Lung microvascular endothelial cell (primary cell): ENCODE measurements around the gene PRDM5. TPM values are rescaled to one million over a fixed set of nuclear protein-coding genes. Genes with fewer than 3 reads are reported as not detected.
A peak's percentile ranks its signal among the peaks of the same experiment; 100 is the strongest.

Experiments
- DNase-seq, 2 donors: peaks; one replicate each; pipeline versions ENCODE4 v3.0.0 to v3.0.0-alpha.2; 2010; ENCODE audit warnings: low read depth in 2 of 2
- total RNA-seq: library from RNA; depleted of rRNA; stranded (reverse); fragments of >200 nt; gene quantifications from 2 replicates; pipeline ENCODE4 v1.2.1, GENCODE V29; 2014

The PRDM5 gene
- total RNA-seq, 1 donor from 2014 or later: 6.2 TPM

DNA sequence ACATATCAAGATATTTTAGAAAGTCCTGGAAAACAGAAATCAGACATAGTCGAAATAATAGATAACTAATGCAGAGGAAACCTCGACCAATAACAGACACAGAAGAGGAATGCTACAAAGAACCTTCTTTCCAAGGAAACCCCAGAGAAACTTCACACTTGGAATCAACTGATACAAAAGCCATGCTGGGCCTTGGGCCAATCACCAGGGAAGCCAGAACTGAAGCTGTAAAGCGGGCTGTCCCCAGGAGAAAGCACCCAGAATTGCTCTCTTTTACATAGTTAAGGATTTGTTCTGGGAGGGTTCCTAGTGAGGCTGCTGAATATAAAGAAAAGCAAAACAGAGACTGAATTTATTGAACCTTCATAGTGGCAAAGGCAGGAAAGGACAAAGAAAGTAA lies 100.5 kb downstream of the PRDM5 start:
- no peak for DNase-seq

- DNase-seq: no peak
These were observed 101.5 kb downstream of the PRDM5 start for GRCh38 chr4:120821029-120821428.

DNA sequence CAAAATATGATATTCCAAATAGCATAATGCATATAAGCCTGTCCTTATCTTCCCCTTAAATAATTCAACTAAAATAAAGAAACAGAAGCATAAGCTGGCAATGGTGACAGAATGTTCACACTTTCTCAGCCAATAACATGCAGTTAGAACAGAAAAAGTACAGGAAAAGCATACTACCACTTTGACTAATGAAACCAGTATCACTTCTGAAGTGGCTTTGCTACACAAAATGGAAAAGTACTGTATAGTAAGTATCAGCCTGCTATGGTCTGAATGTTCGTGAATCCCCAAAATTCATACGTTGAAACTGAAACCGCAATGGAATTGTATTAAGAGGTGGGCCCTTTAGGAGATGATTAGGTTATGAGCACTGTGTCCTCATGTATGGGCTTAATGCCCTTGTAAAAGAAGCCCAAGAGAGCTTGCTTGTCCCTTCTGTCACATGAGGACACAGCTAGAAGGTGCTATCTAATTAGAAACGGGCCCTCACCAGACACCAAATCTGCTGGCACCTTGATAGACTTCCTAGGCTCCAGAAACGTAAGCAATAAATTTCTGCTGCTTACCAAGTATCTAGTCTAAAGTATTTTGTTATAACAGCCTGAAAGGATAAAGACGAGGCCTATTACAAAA lies 102.6 kb downstream of the PRDM5 start:
- no peak for DNase-seq

- peak in 1 of 2 donors; percentile 20 for DNase-seq
These were observed 106.1 kb downstream of the PRDM5 start for GRCh38 chr4:120816296-120816965.

DNA sequence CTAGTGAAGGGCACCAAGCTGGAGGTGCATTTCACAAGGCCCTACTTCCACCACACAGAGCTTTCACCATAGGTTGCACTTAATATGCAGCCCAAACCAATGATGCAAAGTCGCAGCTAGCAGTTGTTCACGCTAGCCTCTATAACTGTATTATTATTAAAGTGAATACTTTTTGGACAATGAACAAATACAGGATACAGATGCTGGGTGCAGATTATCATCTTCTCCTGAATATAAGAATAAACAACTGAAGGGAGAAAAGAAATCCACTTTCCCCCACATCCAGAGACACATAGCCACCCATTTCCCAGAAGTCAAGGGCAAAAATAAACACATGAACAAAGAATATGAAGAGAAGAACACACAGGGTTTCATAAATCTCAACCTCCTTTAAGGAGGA lies 107.2 kb downstream of the PRDM5 start:
- DNase-seq: peak in 1 of 2 donors; percentile 54

DNA sequence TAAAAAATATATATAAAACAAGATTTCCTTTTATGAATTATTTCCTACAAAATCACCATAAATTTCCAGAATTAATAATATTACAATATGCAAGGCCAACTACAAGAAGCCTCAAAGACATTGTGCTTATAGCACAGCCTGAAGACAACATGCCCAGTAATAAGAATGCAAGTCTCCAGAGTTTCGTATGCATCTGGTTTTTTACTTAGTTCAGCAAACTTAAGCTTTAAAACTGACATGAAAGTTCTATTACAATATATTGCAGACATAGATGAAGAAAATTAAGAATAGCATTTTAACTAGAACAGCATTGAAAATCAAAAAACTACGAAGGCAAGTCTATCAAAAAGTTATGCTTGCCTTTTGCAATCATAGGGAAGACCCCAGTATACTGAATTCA lies 107.6 kb downstream of the PRDM5 start:
- DNase-seq: no peak

DNA sequence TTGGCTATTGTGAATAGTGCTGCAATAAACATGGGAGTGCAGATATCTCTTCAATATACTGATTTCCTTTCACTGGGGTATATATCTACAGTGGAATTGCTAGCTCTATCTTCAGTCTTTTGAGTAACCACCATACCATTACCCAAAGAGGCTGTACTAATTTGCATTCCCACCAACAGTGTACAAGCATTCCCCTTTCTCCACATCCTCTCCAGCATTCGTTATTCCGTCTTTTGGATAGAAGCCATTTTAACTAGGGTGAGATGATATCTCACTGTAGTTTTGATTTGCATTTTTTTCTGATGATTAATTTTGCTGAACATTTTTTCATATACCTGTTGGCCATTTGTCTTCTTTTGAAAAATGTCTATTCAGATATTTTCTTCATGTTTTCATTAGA lies 110.3 kb downstream of the PRDM5 start:
- DNase-seq: no peak

DNA sequence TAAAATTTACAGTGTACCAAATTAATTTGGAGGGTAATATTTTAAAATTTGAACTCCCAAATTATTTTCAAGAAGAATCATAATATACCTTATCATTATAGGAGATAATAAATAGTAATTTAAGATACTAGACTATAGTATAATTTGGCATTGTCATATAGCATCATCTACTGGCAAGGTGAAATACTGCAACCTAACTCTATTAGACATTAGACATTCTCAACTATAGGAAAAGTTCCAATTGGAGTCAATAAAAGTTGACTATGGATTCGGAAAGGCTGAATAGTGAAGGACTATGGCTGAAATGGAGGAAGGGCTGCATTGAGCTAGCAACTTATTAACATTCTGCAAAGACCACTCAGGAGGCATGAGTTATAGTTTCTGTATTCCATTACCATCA lies 113.0 kb downstream of the PRDM5 start:
- no peak for DNase-seq

- no peak for DNase-seq
These were observed 113.9 kb downstream of the PRDM5 start for GRCh38 chr4:120808475-120809141.

DNA sequence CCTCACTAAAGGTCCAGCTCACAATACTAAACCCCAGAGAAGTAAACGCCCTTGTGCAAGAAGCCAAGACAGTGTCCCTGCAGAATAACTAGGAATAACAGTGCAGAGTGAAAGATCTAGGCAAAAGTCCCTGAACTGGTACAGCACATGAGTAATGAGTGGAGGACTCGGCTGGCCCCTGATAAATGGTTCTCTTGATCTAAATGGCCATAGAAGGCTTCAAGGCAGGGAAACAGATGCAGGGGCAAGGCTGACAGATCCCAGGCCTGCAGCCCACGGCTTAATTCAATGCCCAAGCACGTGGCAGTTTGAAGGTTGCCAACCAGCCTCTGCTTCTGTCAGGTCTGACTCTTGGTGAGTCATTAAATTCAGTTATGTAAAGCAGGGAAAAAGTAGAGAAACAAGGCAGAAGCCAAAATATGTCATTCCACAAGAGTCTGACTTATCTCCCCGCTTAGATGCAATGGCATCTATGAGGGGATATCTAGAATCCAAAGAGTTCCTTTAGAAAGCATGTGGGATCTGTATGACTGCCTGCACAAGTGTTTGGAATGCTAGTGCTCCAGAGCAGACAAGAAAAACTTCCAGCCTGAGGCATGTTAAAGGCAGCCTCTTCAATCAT lies 121.3 kb downstream of the PRDM5 start:
- DNase-seq: no peak

GRCh38 chr4:120798570-120798969 lies 124.0 kb downstream of the PRDM5 start:
- DNase-seq: no peak

GRCh38 chr4:120796271-120796670 lies 126.3 kb downstream of the PRDM5 start:
- DNase-seq: no peak

DNA sequence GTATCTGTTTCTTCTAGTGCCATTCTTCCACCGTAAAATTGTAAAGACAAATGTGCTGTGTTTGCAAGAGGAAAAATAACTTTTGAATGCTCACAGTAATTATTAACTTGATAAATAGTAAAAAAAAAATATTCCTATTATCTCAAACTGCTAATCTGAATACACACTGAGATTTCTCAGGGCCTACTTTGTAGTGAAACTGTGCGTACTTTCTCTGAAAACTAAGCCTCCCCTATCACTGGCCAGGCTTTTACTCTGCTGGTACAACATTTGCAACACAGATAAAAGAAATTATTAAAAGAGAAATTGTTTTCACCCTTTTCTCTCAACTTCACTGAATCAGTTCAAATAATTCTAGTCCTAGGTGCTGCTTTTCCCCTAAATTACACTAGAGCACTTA lies 137.3 kb downstream of the PRDM5 start:
- no peak for DNase-seq

DNA sequence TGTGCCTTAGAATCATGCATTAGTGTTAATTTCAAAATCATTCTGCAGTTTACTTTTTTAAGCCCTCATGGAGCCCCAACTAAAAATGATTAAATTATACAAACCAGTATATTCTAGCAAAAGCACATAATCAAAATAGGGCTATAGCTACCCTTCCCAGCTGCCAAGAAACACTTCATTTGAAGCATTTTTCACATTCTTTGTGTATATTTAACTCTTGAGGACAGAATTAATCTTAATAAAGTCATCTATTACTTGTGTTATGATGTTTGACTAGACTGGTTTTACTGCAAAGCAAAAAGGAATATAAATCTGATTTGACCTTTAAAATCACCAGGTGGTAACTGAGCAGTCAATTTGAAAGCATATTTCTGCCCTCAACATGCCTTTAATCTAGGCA lies 145.1 kb downstream of the PRDM5 start:
- no peak for DNase-seq

DNA sequence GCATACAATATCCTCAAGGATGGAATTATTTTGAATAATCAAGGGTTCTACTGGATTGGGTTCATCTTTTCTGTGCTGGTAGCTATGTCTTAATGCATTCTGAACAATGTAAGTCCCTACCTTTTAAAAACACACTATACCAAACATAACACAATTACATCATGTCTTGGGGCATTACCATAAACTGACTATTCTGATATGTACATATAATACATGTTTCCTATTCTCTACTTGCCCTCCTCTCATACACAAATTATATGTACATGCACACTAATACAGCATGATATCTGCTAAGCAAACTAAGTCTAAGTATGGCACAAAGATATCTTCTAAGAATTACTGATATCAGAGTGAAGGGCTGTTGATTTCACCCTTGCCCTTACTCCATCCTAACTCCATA lies 147.1 kb downstream of the PRDM5 start:
- DNase-seq: no peak

GRCh38 chr4:120773641-120774040 lies 148.9 kb downstream of the PRDM5 start:
- DNase-seq: no peak

- no peak for DNase-seq
These were observed 150.6 kb downstream of the PRDM5 start for GRCh38 chr4:120771907-120772306.

DNA sequence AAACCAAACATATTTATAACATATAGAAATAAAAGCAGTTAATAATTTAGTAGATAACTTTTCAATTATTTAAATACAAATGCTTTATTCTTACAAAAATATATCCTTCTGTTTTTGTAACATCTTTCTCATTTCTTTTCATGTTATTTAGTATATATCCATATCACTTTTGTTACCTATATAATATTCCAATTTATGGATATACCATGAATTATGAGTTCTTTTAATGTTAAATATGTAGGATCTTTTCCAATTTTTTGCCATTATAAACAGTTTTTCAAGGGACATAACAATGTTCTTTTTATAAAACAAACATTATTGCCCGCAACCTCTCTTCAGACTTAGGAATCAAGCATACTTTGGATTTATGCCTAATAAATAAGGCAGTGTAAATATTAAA lies 151.6 kb downstream of the PRDM5 start:
- DNase-seq: no peak

GRCh38 chr4:120769227-120769626 lies 153.3 kb downstream of the PRDM5 start:
- DNase-seq: peak in 1 of 2 donors; percentile 70

- no peak for DNase-seq
These were observed 157.3 kb downstream of the PRDM5 start for GRCh38 chr4:120765260-120765680.

- DNase-seq: no peak
These were observed 158.9 kb downstream of the PRDM5 start for GRCh38 chr4:120763650-120764049.

DNA sequence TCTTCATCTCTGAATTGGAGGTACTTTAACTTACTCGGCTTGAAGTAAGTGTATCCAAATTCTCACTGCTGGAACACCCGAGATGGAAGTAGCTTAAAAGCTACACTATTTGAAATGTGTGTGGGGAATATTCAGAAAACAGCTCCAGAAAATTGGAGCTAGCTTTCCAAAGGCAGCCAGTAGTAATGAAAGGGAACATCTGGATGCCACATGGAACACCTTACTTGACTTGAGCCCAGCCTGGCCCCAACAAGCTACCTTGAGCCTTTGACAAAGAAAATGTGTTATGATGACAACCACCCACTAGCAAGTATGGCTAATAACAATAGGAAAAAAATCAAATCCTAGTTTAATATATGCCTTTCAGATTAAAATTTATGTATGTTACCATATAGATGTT lies 161.5 kb downstream of the PRDM5 start:
- DNase-seq: no peak
